Central memory CD4-positive, alpha-beta T cell (primary cell): Measurements from ENCODE around the gene MAPKAP1.

Experiments used
- DNase-seq: peaks from one replicate; pipeline ENCODE4 v3.0.0; 2022

Gene MAPKAP1

GRCh38 chr9:125559194-125559593, 147.8 kb downstream of the MAPKAP1 start:
- no peak for DNase-seq

- peak; percentile 30 for DNase-seq
Measured at GRCh38 chr9:125558453-125559092, 148.4 kb downstream of the MAPKAP1 start.

- DNase-seq, result no peak
Measured at GRCh38 chr9:125556046-125556721, 150.8 kb downstream of the MAPKAP1 start.

GRCh38 chr9:125554726-125555125, 152.3 kb downstream of the MAPKAP1 start:
- no peak for DNase-seq

- no peak for DNase-seq
Measured at GRCh38 chr9:125551781-125552180, 155.2 kb downstream of the MAPKAP1 start.

- no peak for DNase-seq
Measured at GRCh38 chr9:125549891-125550885, 156.8 kb downstream of the MAPKAP1 start.

- no peak for DNase-seq
Measured at GRCh38 chr9:125549465-125549871, 157.5 kb downstream of the MAPKAP1 start.

GRCh38 chr9:125549039-125549438, 158.0 kb downstream of the MAPKAP1 start:
- no peak for DNase-seq

- no peak for DNase-seq
Measured at GRCh38 chr9:125548141-125548540, 158.9 kb downstream of the MAPKAP1 start.

GRCh38 chr9:125547368-125547767, 159.6 kb downstream of the MAPKAP1 start:
- no peak for DNase-seq

- no peak for DNase-seq
Measured at GRCh38 chr9:125545845-125546244, 161.2 kb downstream of the MAPKAP1 start.

- no peak for DNase-seq
Measured at GRCh38 chr9:125544988-125545651, 161.9 kb downstream of the MAPKAP1 start.

GRCh38 chr9:125544484-125544883, 162.5 kb downstream of the MAPKAP1 start:
- no peak for DNase-seq

- no peak for DNase-seq
Measured at GRCh38 chr9:125541840-125542243, 165.2 kb downstream of the MAPKAP1 start.

GRCh38 chr9:125540497-125540896, 166.5 kb downstream of the MAPKAP1 start:
- no peak for DNase-seq

- DNase-seq, result no peak
Measured at GRCh38 chr9:125538092-125538473, 168.9 kb downstream of the MAPKAP1 start.

GRCh38 chr9:125537442-125538091, 169.4 kb downstream of the MAPKAP1 start:
- DNase-seq, result no peak

GRCh38 chr9:125536776-125537175, 170.2 kb downstream of the MAPKAP1 start:
- no peak for DNase-seq

GRCh38 chr9:125536167-125536772, 170.7 kb downstream of the MAPKAP1 start:
- no peak for DNase-seq

- DNase-seq, result no peak
Measured at GRCh38 chr9:125534971-125535701, 171.9 kb downstream of the MAPKAP1 start.
